ENCODE data around the gene ZNF700. TPM values are rescaled to one million over a fixed set of nuclear protein-coding genes. Genes with fewer than 3 reads are reported as not detected.
"Not testable (repeated sequence)": the region's sequence is repeated elsewhere in the genome, so short reads cannot be mapped to it uniquely, and the experiment has no call there.

ZNF700 gene
- total and polyA plus RNA-seq, 9 donors = 6.7 to 22.3 (median 12.2) TPM

DNA sequence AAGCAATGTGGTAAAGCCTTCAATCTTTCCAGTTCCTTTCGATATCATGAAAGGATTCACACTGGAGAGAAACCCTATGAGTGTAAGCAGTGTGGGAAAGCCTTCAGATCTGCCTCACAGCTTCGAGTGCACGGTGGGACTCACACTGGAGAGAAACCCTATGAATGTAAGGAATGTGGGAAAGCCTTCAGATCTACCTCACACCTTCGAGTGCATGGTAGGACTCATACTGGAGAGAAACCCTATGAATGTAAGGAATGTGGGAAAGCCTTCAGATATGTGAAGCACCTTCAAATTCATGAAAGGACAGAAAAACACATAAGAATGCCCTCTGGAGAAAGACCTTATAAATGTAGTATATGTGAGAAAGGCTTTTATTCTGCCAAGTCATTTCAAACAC is 24.3 kb downstream of the ZNF700 start:
- Histone ChIP-seq H3K27me3 (no peaks in the 10 kb centered on the region), H3K4me1 (ENCODE audit: insufficient read depth) (no peaks in the 10 kb centered on the region), H3K4me3 (no peak overlapping the region), H3K9me3 (peaks cover 5 to 82% of the 10 kb centered on the region in 2 donors), H3K36me3 (no peaks in the 10 kb centered on the region), H3K27ac (no peak overlapping the region)
- TF ChIP-seq, protein P1, sequence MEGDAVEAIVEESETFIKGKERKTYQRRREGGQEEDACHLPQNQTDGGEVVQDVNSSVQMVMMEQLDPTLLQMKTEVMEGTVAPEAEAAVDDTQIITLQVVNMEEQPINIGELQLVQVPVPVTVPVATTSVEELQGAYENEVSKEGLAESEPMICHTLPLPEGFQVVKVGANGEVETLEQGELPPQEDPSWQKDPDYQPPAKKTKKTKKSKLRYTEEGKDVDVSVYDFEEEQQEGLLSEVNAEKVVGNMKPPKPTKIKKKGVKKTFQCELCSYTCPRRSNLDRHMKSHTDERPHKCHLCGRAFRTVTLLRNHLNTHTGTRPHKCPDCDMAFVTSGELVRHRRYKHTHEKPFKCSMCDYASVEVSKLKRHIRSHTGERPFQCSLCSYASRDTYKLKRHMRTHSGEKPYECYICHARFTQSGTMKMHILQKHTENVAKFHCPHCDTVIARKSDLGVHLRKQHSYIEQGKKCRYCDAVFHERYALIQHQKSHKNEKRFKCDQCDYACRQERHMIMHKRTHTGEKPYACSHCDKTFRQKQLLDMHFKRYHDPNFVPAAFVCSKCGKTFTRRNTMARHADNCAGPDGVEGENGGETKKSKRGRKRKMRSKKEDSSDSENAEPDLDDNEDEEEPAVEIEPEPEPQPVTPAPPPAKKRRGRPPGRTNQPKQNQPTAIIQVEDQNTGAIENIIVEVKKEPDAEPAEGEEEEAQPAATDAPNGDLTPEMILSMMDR (IDR thresholded peaks at IDR 0.05) = no peak
- TF ChIP-seq EP300 (IDR thresholded peaks at IDR 0.05) (no peak), POLR2A (IDR thresholded peaks at IDR 0.05) (no peak)
- no peak for DNase-seq
- intact Hi-C loops (cut with DNase I) = no loop called here
- 97 to 99% (median 98%) methylated on average over 4 of the region's 4 CpGs for WGBS, 3 donors

- H3K4me1 ChIP-seq (ENCODE audit: insufficient read depth); intact Hi-C loops (cut with DNase I); DNase-seq; H3K36me3 ChIP-seq; H3K4me3 ChIP-seq; H3K27ac ChIP-seq; H3K27me3 ChIP-seq: not testable (repeated sequence)
- 96 to 100% (median 98%) methylated on average over 4 of the region's 4 CpGs for WGBS, 3 donors
- H3K9me3 ChIP-seq = peaks cover 5 to 77% of the 10 kb centered on the region in 2 donors
Observed at GRCh38 chr19:11949614-11950080, 24.7 kb downstream of the ZNF700 start.

GRCh38 chr19:11950312-11950711 is 25.4 kb downstream of the ZNF700 start:
- no peak for TF ChIP-seq EP300 (IDR thresholded peaks at IDR 0.05)
- TF ChIP-seq POLR2A (IDR thresholded peaks at IDR 0.05) = no peak
- TF ChIP-seq, protein P1 (IDR thresholded peaks at IDR 0.05) = no peak
- WGBS, 3 donors = 97 to 99% (median 98%) methylated on average over 5 of the region's 5 CpGs
- Histone ChIP-seq H3K4me3 (no peak overlapping the region), H3K36me3 (no peaks in the 10 kb centered on the region), H3K4me1 (ENCODE audit: insufficient read depth) (no peaks in the 10 kb centered on the region), H3K27me3 (no peaks in the 10 kb centered on the region), H3K9me3 (peaks cover 5 to 71% of the 10 kb centered on the region in 2 donors), H3K27ac (no peak overlapping the region)
- intact Hi-C loops (cut with DNase I) = no loop called here
- DNase-seq = no peak

DNA sequence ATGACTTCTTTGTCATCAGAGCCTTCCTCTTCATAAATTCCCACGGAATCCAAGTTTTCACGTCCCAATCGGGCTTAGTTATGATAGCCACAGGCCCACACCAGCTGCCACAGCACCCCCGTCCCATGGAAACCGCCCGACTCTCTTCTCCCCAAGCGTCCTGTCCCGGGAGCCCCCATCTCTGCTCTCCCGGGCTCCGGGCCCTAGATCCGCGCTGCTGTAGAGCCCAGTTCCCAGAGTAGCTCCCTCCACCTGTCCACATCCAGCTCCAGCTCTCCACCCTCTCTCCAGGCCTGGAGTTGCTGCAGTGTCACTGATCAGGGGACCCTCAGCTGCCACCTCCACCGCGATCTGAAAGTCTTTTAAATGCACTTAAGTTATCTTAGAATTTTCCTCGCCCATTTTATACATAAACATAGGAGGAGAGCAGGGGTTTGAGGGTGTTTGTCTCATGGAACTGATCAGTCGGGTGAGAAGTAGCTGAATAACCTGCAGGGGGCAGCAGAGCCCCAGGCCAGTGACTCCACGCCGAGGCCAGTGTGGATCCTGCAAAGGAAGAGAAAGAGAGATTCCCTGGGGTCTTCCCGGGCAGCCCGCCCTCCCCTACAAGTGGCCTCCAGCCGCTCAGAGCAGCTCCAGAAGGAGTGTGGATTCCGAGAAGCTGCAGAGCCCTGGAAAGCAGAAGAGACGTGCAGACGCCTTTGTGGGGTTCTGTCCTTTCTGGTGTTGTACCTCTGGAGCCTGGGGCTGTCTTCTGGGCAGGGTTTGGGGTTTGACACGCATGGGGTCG is 38.9 kb downstream of the ZNF700 start:
- 24 to 30% (median 29%) methylated on average over 26 of the region's 26 CpGs for WGBS, 3 donors
- peak; percentile 75 to 89 (median 84) for DNase-seq
- Histone ChIP-seq H3K27ac (peak overlapping the region; percentile 94 to 96), H3K36me3 (no peaks in the 10 kb centered on the region), H3K27me3 (no peaks in the 10 kb centered on the region), H3K4me3 (no peak overlapping the region), H3K4me1 (ENCODE audit: insufficient read depth) (peaks cover 12% of the 10 kb centered on the region), H3K9me3 (no peaks in the 10 kb centered on the region)
- intact Hi-C loops (cut with DNase I) = loop anchor here in 1 of 4 donors (2.0 kb wide), 1 partner anchor 25 kb away; no protein-coding TSS in a partner anchor
- TF ChIP-seq, protein P1 (IDR thresholded peaks at IDR 0.05) = peak; percentile 74 to 92 (median 77)
- no peak for TF ChIP-seq EP300 (IDR thresholded peaks at IDR 0.05)

- Histone ChIP-seq H3K36me3 (no peaks in the 10 kb centered on the region), H3K9me3 (no peaks in the 10 kb centered on the region), H3K4me1 (ENCODE audit: insufficient read depth) (peaks cover 12% of the 10 kb centered on the region), H3K27me3 (no peaks in the 10 kb centered on the region), H3K27ac (peak overlapping the region; percentile 94 to 96), H3K4me3 (peak overlapping the region; percentile 65)
- intact Hi-C loops (cut with DNase I) = loop anchor here in 1 of 4 donors (2.0 kb wide), 1 partner anchor 24 kb away; no protein-coding TSS in a partner anchor
- WGBS, 3 donors = 0 to 1% (median 1%) methylated on average over 8 of the region's 8 CpGs
- TF ChIP-seq, protein P1 (IDR thresholded peaks at IDR 0.05) = peak in 1 of 3 donors; percentile 16
- TF ChIP-seq EP300 (IDR thresholded peaks at IDR 0.05) = no peak
- peak in 3 of 5 donors; percentile 57 to 63 (median 59) for DNase-seq
Observed at GRCh38 chr19:11964496-11964857, 39.6 kb downstream of the ZNF700 start.
